GM18868 (cell line): ENCODE data around the gene CCNG1.

ENCODE experiments used
- ATAC-seq: cut with Tn5 transposase; IDR thresholded peaks from one replicate; pipeline ENCODE4 v1.9.1; 2021; ENCODE audit warnings: mild to moderate bottlenecking, moderate library complexity; ENCODE audit not compliant: unreplicated experiment

CCNG1 gene

GRCh38 chr5:163489055-163489744 lies 51.8 kb downstream of the CCNG1 start:
- peak; percentile 57 for ATAC-seq

DNA sequence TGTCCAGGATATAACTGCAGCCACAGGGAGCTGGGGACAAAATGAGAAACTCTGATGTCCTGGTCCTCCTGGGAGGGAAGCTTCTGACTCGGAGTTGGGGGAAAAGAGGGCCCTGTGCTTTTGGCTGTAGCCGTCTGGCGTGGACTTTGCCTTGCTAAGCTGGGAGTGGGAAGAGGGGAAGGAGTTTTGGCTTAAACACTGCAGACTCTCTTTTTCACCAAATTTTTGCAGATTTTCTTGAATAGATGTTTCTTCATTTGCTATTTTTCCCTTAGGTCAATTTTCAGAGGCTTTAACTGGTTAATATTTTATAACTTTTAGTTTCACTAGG lies 52.3 kb downstream of the CCNG1 start:
- no peak for ATAC-seq
